Smooth muscle cell (in vitro differentiated cells): ENCODE data around the gene NKAIN4. TPM values are rescaled to one million over a fixed set of nuclear protein-coding genes. Genes with fewer than 3 reads are reported as not detected.

Experiments used
- DNase-seq: peaks from one replicate; lab custom pipeline; 2025; ENCODE audit not compliant: unreplicated experiment; lab: John Stamatoyannopoulos, UW
- H2AFZ ChIP-seq: fragments of 200-600 bp; sonication (generic); 2 replicates; pipeline ENCODE4 v1.6.0; 2016; ENCODE audit warnings: antibody characterized with exemption, low read depth, mild to moderate bottlenecking
- H3F3A ChIP-seq: fragments of 200-600 bp; sonication (generic); 2 replicates; pipeline ENCODE4 v1.6.0; 2017; ENCODE audit warnings: antibody characterized with exemption, low read depth
- H3K27ac ChIP-seq: fragments of 200-600 bp; sonication (generic); 2 replicates; pipeline ENCODE4 v1.5.1; 2016; ENCODE audit warnings: low read depth, mild to moderate bottlenecking
- H3K27me3 ChIP-seq: fragments of 200-600 bp; sonication (generic); 2 replicates; pipeline ENCODE4 v1.6.1; 2016; ENCODE audit warnings: low read depth, mild to moderate bottlenecking
- H3K36me3 ChIP-seq: fragments of 200-600 bp; sonication (generic); 2 replicates; pipeline ENCODE4 v1.5.1; 2016; ENCODE audit warnings: low read depth
- H3K4me1 ChIP-seq: fragments of 200-600 bp; sonication (generic); 2 replicates; pipeline ENCODE4 v1.5.1; 2016; ENCODE audit warnings: low read depth
- H3K4me2 ChIP-seq: fragments of 200-600 bp; sonication (generic); 2 replicates; pipeline ENCODE4 v1.6.0; 2016; ENCODE audit warnings: mild to moderate bottlenecking
- H3K4me3 ChIP-seq: fragments of 200-600 bp; sonication (generic); 2 replicates; pipeline ENCODE4 v1.5.1; 2016; ENCODE audit warnings: mild to moderate bottlenecking
- H3K79me2 ChIP-seq: fragments of 200-600 bp; sonication (generic); 2 replicates; pipeline ENCODE4 v1.6.0; 2016; ENCODE audit warnings: low read depth, mild to moderate bottlenecking
- H3K9ac ChIP-seq: fragments of 200-600 bp; sonication (generic); 2 replicates; pipeline ENCODE4 v1.6.0; 2016; ENCODE audit warnings: low read depth
- H3K9me3 ChIP-seq: fragments of 200-600 bp; sonication (generic); replicated peaks from 2 replicates; pipeline ENCODE4 v1.5.1; 2016; ENCODE audit warnings: low read depth
- H4K20me1 ChIP-seq: fragments of 200-600 bp; sonication (generic); 2 replicates; pipeline ENCODE4 v1.6.0; 2016; ENCODE audit warnings: low read depth
- WGBS: methylation state at CpG from one replicate; pipeline ENCODE4 v1.1.7; 2016; ENCODE audit warnings: low lambda C conversion rate; 5-methylcytosine and 5-hydroxymethylcytosine counted together
- polyA plus RNA-seq: library from polyadenylated mRNA; unstranded; fragments of >200 nt; fragmentation: Nextera tagmentation; extraction: Ambion mirVana; gene quantifications from 2 replicates; pipeline ENCODE4 v1.2.1, GENCODE V29; 2016
- total RNA-seq: library from RNA; depleted of rRNA; stranded (reverse); fragments of >200 nt; gene quantifications from 2 replicates; pipeline ENCODE4 v1.2.3, GENCODE V29; 2014
- TF ChIP-seq, protein P1 (sequence below): fragments of 200-600 bp; sonication (generic); IDR thresholded peaks from 2 replicates; pipeline ENCODE4 v1.5.1; 2017; ENCODE audit warnings: borderline replicate concordance, mild to moderate bottlenecking, antibody characterized with exemption; ENCODE audit not compliant: insufficient read depth, poor library complexity, severe bottlenecking

The NKAIN4 gene
- total and polyA plus RNA-seq, 2 experiments from 2014 or later = 19.8 to 50.0 TPM

DNA sequence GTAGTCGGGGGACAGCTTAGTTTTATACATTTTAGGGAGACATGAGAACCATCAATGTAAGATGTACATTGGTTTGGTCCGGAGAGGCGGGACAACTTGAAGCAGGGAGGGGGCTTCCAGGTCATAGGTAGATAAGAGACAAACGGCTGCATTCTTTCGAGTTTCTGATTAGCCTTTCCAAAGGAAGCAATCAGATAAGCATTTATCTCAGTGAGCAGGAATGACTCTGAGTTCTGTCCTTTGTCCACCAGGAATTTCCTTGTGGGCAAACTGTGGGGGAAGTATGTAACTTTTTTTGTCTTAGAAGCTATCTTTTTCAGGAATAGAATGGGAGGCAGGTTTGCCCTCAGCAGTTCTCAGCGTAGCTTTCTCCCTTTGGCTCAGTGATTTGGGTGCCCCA, 39.7 kb downstream of the NKAIN4 start:
- Histone ChIP-seq H2AFZ (no peak overlapping the region), H3K9ac (peak overlapping the region; percentile 92), H3K36me3 (peaks cover 4% of the 10 kb centered on the region), H3K9me3 (no peaks in the 10 kb centered on the region), H4K20me1 (peaks cover 61% of the 10 kb centered on the region), H3K4me2 (peak overlapping the region; percentile 98), H3K27ac (peak overlapping the region; percentile 76), H3F3A (peaks cover 3% of the 10 kb centered on the region), H3K4me3 (peak overlapping the region; percentile 94), H3K27me3 (no peaks in the 10 kb centered on the region), H3K4me1 (peaks cover 7% of the 10 kb centered on the region), H3K79me2 (peaks cover 61% of the 10 kb centered on the region)
- TF ChIP-seq, protein P1, sequence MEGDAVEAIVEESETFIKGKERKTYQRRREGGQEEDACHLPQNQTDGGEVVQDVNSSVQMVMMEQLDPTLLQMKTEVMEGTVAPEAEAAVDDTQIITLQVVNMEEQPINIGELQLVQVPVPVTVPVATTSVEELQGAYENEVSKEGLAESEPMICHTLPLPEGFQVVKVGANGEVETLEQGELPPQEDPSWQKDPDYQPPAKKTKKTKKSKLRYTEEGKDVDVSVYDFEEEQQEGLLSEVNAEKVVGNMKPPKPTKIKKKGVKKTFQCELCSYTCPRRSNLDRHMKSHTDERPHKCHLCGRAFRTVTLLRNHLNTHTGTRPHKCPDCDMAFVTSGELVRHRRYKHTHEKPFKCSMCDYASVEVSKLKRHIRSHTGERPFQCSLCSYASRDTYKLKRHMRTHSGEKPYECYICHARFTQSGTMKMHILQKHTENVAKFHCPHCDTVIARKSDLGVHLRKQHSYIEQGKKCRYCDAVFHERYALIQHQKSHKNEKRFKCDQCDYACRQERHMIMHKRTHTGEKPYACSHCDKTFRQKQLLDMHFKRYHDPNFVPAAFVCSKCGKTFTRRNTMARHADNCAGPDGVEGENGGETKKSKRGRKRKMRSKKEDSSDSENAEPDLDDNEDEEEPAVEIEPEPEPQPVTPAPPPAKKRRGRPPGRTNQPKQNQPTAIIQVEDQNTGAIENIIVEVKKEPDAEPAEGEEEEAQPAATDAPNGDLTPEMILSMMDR = no peak
- no peak for DNase-seq
- 54% methylated on average over 6 of the region's 6 CpGs for WGBS

DNA sequence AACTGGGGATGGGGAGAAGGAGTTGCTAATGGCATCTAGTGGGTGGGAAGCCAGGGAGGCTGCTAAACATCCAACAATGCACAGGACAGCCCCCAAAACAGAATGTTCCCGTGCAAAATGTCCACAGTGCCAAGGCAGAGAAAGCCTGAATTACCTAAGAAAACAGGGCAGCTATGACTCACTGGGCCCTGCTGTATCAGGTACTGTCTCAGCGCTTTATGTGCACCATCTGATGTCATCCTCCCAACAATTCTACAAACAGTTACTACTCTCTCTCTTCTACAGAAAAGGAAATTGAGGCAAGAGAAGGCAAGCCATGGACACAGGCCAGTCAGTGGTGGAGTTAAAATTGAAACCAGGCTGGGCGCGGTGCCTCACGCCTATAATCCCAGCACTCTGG, 41.5 kb downstream of the NKAIN4 start:
- Histone ChIP-seq H3K4me3 (no peak overlapping the region), H3K27ac (peak overlapping the region; percentile 55), H3K9me3 (no peaks in the 10 kb centered on the region), H3K9ac (peak overlapping the region; percentile 1), H3K36me3 (peaks cover 4% of the 10 kb centered on the region), H4K20me1 (peaks cover 78% of the 10 kb centered on the region), H3K27me3 (no peaks in the 10 kb centered on the region), H3F3A (peaks cover 7% of the 10 kb centered on the region), H3K79me2 (peaks cover 77% of the 10 kb centered on the region), H3K4me1 (peaks cover 7% of the 10 kb centered on the region), H3K4me2 (no peak overlapping the region), H2AFZ (no peak overlapping the region)
- TF ChIP-seq, protein P1 = no peak
- 87% methylated on average over 5 of the region's 5 CpGs for WGBS
- no peak for DNase-seq

DNA sequence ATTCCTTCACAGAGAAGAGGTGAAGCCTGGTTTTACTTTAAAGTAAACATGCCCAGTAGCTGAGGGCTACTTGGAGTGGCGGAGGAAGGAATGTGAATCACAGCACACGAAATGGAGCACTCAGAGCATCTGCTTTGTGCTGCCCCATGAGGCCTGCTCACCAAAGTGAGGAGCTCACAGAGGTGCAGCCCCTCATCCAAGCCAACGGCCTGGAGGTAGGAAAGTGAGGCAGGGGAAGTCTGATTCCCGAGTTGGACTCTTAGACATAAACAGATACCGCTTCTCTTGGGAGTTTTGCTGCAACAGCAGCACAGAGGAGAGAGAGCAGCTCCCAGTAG, 41.9 kb downstream of the NKAIN4 start:
- peaks cover 7% of the 10 kb centered on the region for H3K4me1 ChIP-seq
- H3K9ac ChIP-seq = peak overlapping the region; percentile 1
- peak overlapping the region; percentile 43 for H3K4me2 ChIP-seq
- 75% methylated on average over 5 of the region's 5 CpGs for whole genome bisulfite sequencing
- DNase-seq = no peak
- H2AFZ ChIP-seq = no peak overlapping the region
- peaks cover 82% of the 10 kb centered on the region for H3K79me2 ChIP-seq
- no peaks in the 10 kb centered on the region for H3K27me3 ChIP-seq
- no peak overlapping the region for H3K4me3 ChIP-seq
- TF ChIP-seq, protein P1 = no peak
- H3F3A ChIP-seq = peaks cover 7% of the 10 kb centered on the region
- peak overlapping the region; percentile 55 for H3K27ac ChIP-seq
- H3K9me3 ChIP-seq = no peaks in the 10 kb centered on the region
- peaks cover 82% of the 10 kb centered on the region for H4K20me1 ChIP-seq
- peaks cover 4% of the 10 kb centered on the region for H3K36me3 ChIP-seq

DNA sequence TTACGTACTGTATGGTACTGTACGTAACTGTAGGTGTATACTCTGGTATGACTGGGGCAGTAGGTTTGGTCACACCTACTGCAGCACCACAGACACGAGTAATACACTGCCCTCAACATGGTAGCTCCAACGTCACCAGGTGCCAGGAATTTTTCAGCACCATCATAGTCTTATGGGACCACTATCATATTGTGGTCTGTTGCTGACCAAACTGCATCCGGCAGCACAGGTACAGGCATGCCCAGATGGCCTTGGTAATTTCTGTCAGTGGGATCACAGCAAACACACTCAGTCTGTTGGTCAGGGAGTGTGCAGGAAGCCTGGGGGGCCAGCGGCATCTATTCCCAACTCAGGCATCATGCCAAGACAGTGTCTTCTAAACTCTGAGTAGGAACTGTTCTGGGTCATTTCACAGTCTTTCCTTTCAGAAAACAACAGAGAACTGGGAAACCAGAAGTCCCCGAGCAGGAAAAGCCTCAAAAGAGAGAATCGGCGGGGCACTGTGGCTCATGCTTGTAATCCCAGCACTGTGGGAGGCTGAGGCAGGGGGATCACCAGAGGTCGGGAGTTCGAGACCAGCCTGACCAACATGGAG, 44.2 kb downstream of the NKAIN4 start:
- Histone ChIP-seq H4K20me1 (peaks cover 100% of the 10 kb centered on the region), H3K4me1 (peaks cover 5% of the 10 kb centered on the region), H3K27me3 (no peaks in the 10 kb centered on the region), H3K36me3 (peaks cover 4% of the 10 kb centered on the region), H3K9me3 (no peaks in the 10 kb centered on the region), H3F3A (peaks cover 7% of the 10 kb centered on the region), H3K79me2 (peaks cover 95% of the 10 kb centered on the region), H3K4me2 (no peak overlapping the region), H2AFZ (no peak overlapping the region), H3K27ac (peak overlapping the region; percentile 32), H3K4me3 (no peak overlapping the region), H3K9ac (no peak overlapping the region)
- no peak for DNase-seq
- WGBS = 92% methylated on average over 11 of the region's 11 CpGs
- TF ChIP-seq, protein P1 = no peak
